Colonic mucosa (tissue), 4 donors: ENCODE data around the gene KRTAP5-2. TPM values are rescaled to one million over a fixed set of nuclear protein-coding genes. Genes with fewer than 3 reads are reported as not detected.

ENCODE experiments used
- DNase-seq: peaks from one replicate; pipeline ENCODE4 v3.0.0-alpha.2; 2020
- H3K27ac ChIP-seq: fragments of 200-600 bp; one replicate; pipeline ENCODE4 v1.8.0; 2021
- H3K27me3 ChIP-seq: fragments of 200-600 bp; one replicate; pipeline ENCODE4 v1.8.0; 2021
- H3K36me3 ChIP-seq: fragments of 200-600 bp; one replicate; pipeline ENCODE4 v1.8.0; 2021
- H3K4me1 ChIP-seq: fragments of 200-600 bp; one replicate; pipeline ENCODE4 v1.8.0; 2021; ENCODE audit warnings: mild to moderate bottlenecking
- H3K4me3 ChIP-seq: fragments of 200-600 bp; one replicate; pipeline ENCODE4 v1.8.0; 2021
- H3K9ac ChIP-seq, 2 donors: one replicate each; pipeline ENCODE4 v1.7.0; 2013; ENCODE audit warnings: control low read depth in 2 of 2, low read depth in 2 of 2, low read length in 2 of 2
- H3K9me3 ChIP-seq: fragments of 200-600 bp; one replicate; pipeline ENCODE4 v1.8.0; 2021
- intact Hi-C: fragments of 100-400 bp; cut with DNase I; formaldehyde crosslinking; loops from one replicate; pipeline ENCODE4 v1.14.1; 2022
- total RNA-seq, 2 donors: library from RNA; stranded (reverse); fragmentation: NEBNext Ultra II Directional in 1 of 2; extraction: Animal tissue kit (Norgen Biotek cat#: 25700) in 1 of 2; gene quantifications; one replicate each; pipeline ENCODE4 v1.2.1, GENCODE V29; 2021
- TF ChIP-seq, protein P1 (sequence below): fragments of 200-600 bp; IDR thresholded peaks from one replicate; pipeline ENCODE4 v1.8.0; 2022; ENCODE audit warnings: antibody characterized with exemption, mild to moderate bottlenecking
- donor health status: healthy.
- donor health status: DM: no; HTN: no; CAD: no.
- donor health status: DM: no; HTN: no; CAD: no.

The KRTAP5-2 gene
- total RNA-seq, 2 donors from 2014 or later = not detected

DNA sequence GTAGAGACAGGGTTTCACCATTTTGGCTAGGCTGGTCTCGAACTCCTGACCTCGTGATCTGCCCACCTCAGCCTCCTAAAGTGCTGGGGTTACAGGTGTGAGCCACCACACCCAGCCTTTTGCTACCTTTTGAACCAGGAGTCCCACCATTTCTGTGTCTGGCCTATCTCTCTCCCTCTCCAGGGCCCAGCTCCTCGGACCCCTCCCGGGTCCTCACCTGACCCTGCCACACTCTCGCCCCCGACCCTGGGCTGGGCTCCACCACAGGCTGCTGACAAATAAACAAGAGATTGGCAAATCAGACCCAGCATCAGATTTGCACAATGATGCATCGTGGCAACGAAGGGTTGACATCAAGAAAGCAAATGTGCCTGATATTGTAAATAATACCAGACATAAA, 40.2 kb upstream of the KRTAP5-2 start:
- H3K27me3 ChIP-seq = no peaks in the 10 kb centered on the region
- TF ChIP-seq, protein P1, sequence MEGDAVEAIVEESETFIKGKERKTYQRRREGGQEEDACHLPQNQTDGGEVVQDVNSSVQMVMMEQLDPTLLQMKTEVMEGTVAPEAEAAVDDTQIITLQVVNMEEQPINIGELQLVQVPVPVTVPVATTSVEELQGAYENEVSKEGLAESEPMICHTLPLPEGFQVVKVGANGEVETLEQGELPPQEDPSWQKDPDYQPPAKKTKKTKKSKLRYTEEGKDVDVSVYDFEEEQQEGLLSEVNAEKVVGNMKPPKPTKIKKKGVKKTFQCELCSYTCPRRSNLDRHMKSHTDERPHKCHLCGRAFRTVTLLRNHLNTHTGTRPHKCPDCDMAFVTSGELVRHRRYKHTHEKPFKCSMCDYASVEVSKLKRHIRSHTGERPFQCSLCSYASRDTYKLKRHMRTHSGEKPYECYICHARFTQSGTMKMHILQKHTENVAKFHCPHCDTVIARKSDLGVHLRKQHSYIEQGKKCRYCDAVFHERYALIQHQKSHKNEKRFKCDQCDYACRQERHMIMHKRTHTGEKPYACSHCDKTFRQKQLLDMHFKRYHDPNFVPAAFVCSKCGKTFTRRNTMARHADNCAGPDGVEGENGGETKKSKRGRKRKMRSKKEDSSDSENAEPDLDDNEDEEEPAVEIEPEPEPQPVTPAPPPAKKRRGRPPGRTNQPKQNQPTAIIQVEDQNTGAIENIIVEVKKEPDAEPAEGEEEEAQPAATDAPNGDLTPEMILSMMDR = no peak
- H3K9me3 ChIP-seq = no peaks in the 10 kb centered on the region
- peak overlapping the region; percentile 68 for H3K27ac ChIP-seq
- intact Hi-C loops = no loop called here
- DNase-seq = no peak
- no peak overlapping the region for H3K4me3 ChIP-seq
- H3K4me1 ChIP-seq = peaks cover 10% of the 10 kb centered on the region
- no peaks in the 10 kb centered on the region for H3K36me3 ChIP-seq
- H3K9ac ChIP-seq = no peak overlapping the region

DNA sequence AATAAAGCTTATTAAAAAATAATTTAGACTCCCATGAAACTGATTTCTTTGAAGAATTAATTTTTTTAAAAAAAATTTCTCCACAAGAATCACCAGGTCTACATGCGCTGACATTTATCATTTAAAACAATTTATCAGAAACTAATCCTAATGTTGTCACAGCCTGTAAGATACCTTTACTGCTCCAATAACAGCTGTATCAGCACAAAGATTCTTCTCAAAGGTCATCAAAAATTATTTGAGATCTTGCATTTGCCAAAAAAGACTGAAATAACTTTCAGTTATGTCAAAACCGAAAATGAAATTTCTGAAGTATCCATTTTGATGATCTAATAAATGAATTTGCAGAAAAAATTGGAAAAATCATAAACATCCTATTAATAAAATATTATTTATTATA, 39.5 kb upstream of the KRTAP5-2 start:
- Histone ChIP-seq H3K9ac (no peak overlapping the region), H3K27me3 (no peaks in the 10 kb centered on the region), H3K4me1 (peaks cover 10% of the 10 kb centered on the region), H3K9me3 (no peaks in the 10 kb centered on the region), H3K4me3 (no peak overlapping the region), H3K36me3 (no peaks in the 10 kb centered on the region), H3K27ac (no peak overlapping the region)
- intact Hi-C loops = no loop called here
- TF ChIP-seq, protein P1 = no peak
- DNase-seq = no peak

DNA sequence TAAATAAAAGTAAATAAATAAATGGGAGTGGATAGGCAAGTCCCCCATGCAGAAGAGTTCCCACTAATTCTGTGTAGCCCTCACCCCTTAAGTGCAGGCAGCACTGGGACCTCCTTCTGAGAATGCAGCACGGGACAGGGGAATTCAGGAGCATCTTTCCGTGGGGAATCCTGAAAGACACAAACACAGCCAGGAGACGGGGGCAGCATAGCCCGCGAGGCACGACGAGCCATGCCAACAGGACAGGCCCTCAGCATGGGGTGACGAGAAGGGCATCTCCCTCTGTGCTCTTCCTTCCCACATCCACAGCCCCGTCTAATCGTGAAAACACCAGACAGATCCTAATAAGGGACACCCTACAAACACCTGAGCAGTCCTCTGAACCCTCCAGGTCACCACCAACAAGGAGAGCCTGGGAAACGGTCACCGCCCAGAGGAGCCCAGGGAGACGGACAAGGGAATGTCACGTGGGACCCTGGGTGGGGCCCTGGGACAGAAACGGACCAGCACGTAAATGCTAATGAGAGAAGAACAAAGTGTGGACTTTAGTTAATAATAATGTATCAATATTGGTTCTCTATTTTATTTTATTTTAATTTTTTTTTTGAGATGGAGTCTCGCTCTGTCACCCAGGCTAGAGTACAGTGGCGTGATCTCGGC, 38.3 kb upstream of the KRTAP5-2 start:
- peaks cover 10% of the 10 kb centered on the region for H3K4me1 ChIP-seq
- no peaks in the 10 kb centered on the region for H3K36me3 ChIP-seq
- TF ChIP-seq, protein P1 = no peak
- intact Hi-C loops = no loop called here
- no peaks in the 10 kb centered on the region for H3K27me3 ChIP-seq
- no peaks in the 10 kb centered on the region for H3K9me3 ChIP-seq
- no peak overlapping the region for H3K27ac ChIP-seq
- no peak for DNase-seq
- H3K4me3 ChIP-seq = no peak overlapping the region
- no peak overlapping the region for H3K9ac ChIP-seq

DNA sequence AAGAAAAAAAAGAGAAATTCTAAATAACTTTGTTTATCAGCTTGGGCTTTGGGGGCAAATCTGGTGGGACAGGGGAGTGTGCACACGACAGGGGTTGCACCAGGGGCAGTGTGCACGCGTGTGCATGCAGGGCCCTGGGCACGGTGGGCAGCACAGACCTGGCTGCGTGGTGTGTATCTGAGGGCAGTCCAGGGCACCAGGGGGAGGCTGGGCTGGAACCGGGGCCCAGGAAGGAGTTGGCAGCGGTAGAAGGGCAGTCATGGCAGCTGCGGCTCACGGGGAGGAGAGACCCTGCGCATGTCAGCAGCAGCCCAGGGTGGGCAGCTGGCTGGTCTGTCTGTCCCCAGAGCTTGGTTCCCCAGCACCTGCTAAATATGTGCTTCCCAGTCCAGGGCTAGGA, 35.8 kb upstream of the KRTAP5-2 start:
- Histone ChIP-seq H3K4me3 (no peak overlapping the region), H3K27ac (no peak overlapping the region), H3K4me1 (peaks cover 5% of the 10 kb centered on the region), H3K36me3 (no peaks in the 10 kb centered on the region), H3K27me3 (no peaks in the 10 kb centered on the region), H3K9me3 (no peaks in the 10 kb centered on the region), H3K9ac (no peak overlapping the region)
- intact Hi-C loops = loop anchor here (5.0 kb wide), 1 partner anchor 87 kb away; no protein-coding TSS in a partner anchor
- no peak for DNase-seq
- TF ChIP-seq, protein P1 = no peak

DNA sequence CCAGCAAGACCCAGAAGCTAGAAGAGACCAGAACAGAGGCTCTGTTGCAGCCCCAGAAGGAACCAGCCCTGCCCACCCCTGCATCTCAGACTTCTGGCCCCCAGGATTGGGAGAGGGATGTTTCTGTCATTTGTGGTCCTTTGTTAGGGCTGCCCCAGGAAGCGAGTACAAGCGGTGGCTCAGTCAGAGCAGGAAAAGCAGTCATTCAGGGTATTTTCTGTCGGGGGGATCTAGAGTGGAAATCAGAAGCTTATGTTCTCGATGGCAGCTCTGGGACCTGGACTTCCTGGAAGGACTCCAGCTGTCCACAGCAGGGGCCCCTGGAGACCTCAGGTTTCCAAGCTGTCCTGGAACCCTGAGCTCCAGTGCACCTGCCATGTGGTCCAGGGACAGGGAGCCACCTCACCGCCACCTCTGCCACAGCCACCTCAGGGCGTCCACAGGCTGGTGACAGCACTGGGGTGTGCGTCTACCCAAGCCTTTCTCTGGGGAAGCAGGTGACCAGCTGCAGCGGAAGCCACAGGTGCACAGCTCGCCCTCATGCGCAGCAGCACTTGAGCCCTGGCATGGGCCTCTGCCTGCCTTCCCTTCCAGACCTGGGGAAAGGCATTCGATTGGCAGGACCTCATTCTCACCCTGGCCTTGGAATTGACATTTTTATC, 34.1 kb upstream of the KRTAP5-2 start:
- Histone ChIP-seq H3K9me3 (no peaks in the 10 kb centered on the region), H3K27ac (no peak overlapping the region), H3K27me3 (no peaks in the 10 kb centered on the region), H3K9ac (no peak overlapping the region), H3K4me1 (no peaks in the 10 kb centered on the region), H3K36me3 (no peaks in the 10 kb centered on the region), H3K4me3 (no peak overlapping the region)
- no peak for DNase-seq
- intact Hi-C loops = loop anchor here (5.0 kb wide), 1 partner anchor 85 kb away; no protein-coding TSS in a partner anchor
- TF ChIP-seq, protein P1 = no peak
